ENCODE data around the gene ADCY5.

- TF ChIP-seq POLR2AphosphoS5 (IDR thresholded peaks at IDR 0.05; ENCODE audit: low read depth, low read length) (no peak), POLR2A (IDR thresholded peaks at IDR 0.05; ENCODE audit: low read depth, low read length) (no peak)
Observed at GRCh38 chr3:123278446-123278845, 170.4 kb downstream of the ADCY5 start.

All from GM12892 (cell line).